ENCODE measurements around the gene CTLA4.

CTLA4 gene

GRCh38 chr2:203841654-203842053 is 25.9 kb upstream of the CTLA4 start:
- no peak for DNase-seq
- TF ChIP-seq GATA1 (IDR thresholded peaks at IDR 0.05; ENCODE audit: low read depth, low read length) = no peak
- no peak for TF ChIP-seq POLR2A (IDR thresholded peaks at IDR 0.05; ENCODE audit: low read length)

DNA sequence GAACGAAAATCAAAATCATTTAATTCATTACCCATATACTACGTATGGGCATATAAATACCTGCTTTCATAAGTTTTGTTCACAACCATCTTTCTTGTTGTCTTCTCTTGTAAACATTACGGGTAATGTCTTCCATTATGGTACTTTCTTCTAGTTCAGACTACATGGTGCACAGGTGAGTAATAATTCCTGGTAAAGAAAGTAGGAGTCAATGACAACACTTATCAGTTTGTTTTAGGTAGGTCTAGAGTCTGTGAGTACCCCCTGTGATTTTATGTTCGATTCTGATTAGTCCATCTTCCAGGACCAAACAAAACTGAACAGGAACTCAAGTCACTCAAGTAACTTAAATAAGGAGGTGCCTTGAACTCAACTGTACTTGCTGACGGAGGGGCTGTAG is 25.2 kb upstream of the CTLA4 start:
- no peak for DNase-seq

DNA sequence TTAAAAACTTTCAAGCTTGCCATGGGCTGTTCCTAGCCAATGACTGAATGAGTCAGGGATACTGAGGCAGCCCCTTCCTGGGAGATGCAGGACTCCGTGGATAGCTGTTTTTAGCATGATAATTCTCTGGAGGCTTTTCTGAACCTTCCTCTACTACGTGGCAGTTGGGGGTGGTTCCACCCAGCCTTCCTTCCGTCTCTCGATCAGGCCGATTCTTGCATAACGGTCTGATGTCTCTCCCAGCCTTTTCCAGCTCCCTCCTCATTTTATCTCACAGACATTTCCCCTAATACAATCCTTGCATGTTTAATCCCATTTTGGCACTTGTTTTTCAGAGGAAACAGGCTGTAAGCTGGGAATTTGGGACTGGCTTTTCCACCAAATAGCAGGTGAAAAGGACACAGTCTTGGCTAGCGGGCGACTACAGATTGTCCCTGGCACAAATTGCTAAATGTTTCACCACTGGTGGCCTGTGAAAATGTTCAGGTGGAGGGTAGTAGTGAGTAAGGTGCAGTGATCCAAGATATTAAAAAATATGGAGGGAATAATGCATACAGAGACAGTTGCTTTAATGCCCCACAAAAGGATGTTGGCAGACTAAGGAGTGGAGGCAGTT is 21.0 kb upstream of the CTLA4 start:
- no peak for DNase-seq
- no peak for TF ChIP-seq GATA1 (IDR thresholded peaks at IDR 0.05; ENCODE audit: low read depth, low read length)
- TF ChIP-seq POLR2A (IDR thresholded peaks at IDR 0.05; ENCODE audit: low read length) = no peak

More for the DNA sequence above, 25.2 kb upstream of the CTLA4 start:
- TF ChIP-seq GATA1 (IDR thresholded peaks at IDR 0.05; ENCODE audit: low read depth, low read length) (no peak), POLR2A (IDR thresholded peaks at IDR 0.05; ENCODE audit: low read length) (no peak)

DNA sequence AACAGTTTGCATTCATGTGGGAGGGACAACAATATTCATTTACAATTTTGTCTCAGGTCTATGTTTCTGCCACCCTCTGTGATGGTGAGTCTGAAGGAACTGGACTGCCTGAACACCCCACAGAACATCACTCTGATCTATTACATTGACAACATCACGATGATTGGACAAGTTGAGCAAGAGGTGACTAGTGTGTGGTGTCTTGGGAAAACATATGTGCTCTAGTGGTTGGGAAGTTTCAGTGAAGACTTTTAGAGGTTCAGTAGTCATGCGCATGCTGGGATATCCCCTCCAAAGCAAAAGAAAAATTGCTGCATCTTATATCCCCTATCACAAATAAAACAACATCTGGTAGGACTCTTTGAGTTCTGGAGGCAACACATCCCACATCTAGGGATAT is 18.6 kb upstream of the CTLA4 start:
- no peak for TF ChIP-seq POLR2A (IDR thresholded peaks at IDR 0.05; ENCODE audit: low read length)
- no peak for TF ChIP-seq GATA1 (IDR thresholded peaks at IDR 0.05; ENCODE audit: low read depth, low read length)
- DNase-seq = no peak

DNA sequence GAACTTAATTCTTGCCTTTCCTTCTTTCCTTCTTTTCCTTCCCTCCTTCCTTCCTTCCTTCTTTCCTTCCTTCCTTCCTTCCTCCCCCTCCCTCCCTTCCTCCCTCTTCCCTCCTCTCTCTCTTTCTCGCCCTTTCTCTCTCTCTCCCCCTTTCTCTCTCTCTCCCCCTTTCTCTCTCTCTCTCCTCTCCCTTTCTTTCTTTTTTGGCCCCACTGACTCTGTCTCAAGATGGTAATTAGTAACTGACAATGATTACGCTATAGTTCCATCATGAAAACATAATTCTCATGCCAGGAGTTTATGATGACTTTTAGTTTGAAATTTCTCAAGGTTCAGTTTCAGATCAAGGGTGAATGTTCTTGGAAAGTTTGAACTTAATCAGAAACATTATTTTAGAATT is 14.8 kb upstream of the CTLA4 start:
- no peak for TF ChIP-seq GATA1 (IDR thresholded peaks at IDR 0.05; ENCODE audit: low read depth, low read length)
- no peak for TF ChIP-seq POLR2A (IDR thresholded peaks at IDR 0.05; ENCODE audit: low read length)
- no peak for DNase-seq

DNA sequence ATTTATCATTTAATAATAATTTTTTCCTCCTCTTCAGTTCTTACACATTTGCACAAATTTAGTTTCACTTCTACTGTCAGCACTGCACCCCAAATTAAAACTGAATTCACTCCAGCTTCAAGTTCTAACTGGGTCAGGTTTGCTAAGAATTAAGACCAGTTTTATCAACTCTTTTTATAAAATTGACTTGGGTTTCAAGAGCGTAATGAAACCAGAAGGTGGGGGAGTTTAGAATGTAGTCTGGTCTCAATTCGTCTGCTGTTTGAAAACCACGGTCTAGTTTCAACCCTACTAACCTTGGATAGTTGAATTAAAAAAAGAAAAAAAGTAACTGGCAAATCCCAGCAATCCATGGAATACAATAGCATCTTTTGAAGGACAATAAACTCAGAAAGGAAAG is 14.3 kb upstream of the CTLA4 start:
- TF ChIP-seq GATA1 (IDR thresholded peaks at IDR 0.05; ENCODE audit: low read depth, low read length) (no peak), POLR2A (IDR thresholded peaks at IDR 0.05; ENCODE audit: low read length) (no peak)
- DNase-seq = no peak

DNA sequence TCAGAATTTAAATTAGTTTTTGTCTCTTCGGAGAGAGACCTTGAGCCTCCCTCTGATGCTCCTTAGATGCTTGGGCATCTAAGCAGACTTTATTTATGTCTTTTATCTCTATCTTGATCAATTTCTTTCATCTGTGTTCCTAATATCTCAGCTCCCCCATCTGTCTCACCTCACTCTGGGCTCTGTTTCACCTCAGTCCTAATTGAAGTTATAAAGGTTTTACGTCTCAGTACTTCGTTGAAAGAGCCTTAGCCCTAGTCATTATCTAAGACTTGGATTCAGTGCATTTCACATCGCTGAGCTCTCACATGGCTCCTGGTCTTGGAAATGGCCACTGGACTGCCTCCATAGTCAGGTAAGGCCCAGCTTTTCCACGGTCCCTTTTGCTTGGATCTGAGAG is 13.8 kb upstream of the CTLA4 start:
- TF ChIP-seq POLR2A (IDR thresholded peaks at IDR 0.05; ENCODE audit: low read length) (no peak), GATA1 (IDR thresholded peaks at IDR 0.05; ENCODE audit: low read depth, low read length) (no peak)
- no peak for DNase-seq

DNA sequence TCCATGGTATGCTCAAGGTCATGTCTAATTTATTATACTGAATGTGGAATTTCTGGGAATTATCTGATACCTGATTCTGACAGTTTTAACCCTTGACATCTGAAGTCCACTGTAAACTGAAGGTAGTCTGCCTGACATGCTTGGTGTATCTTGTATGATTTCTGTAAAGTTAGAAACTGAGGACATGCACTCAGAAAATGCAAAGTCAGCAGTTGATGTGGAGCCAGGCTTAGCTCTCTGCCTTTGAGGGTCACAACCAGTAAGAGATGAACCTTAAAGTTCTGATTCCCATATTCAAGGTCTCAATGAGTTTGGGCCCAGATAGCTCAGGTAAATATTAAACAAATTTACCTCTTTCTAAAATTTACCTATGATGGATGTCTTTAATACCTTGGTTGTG is 12.3 kb upstream of the CTLA4 start:
- TF ChIP-seq GATA1 (IDR thresholded peaks at IDR 0.05; ENCODE audit: low read depth, low read length) = no peak
- TF ChIP-seq POLR2A (IDR thresholded peaks at IDR 0.05; ENCODE audit: low read length) = no peak
- no peak for DNase-seq

DNA sequence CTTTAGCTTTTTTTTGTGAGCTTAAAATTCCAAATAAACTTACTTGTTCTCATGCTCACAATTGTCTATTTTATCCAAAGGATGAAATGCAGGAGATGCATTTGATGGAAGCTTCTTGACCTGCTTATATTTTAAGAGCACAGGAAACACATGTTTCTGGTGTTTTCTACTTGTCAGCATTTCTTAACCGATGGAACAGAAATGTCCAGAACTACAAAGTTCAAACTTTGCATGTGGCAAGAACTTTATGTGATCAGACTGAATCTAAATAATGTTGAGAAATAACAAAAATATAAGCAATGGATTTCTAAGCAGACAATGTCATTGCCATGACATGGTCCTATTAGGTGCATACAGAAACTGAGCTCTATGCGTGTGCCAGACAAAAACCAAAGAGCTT is 9.9 kb upstream of the CTLA4 start:
- DNase-seq = no peak
- no peak for TF ChIP-seq POLR2A (IDR thresholded peaks at IDR 0.05; ENCODE audit: low read length)
- no peak for TF ChIP-seq GATA1 (IDR thresholded peaks at IDR 0.05; ENCODE audit: low read depth, low read length)

DNA sequence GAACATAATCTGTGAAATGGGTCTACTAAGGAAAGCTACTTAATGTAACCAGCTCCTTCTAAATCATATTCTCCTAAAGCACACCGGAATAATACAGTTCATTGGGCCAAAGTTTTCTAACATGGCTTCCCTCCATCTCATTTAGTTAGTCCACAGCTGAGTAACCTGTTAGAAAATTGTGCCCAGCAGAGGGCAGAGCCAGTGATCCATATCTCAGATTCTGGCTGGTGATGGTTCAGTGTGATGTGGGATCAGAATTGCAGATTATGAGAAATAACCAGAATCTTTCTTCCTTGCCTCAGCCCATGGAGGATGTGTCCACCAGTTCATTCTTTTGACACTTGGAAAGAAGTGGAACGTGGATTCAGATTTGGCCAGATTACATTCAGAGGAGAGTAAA is 9.4 kb upstream of the CTLA4 start:
- no peak for DNase-seq

GRCh38 chr2:203859030-203859789 is 8.4 kb upstream of the CTLA4 start:
- no peak for DNase-seq
- TF ChIP-seq POLR2A (IDR thresholded peaks at IDR 0.05; ENCODE audit: low read length) = no peak
- TF ChIP-seq GATA1 (IDR thresholded peaks at IDR 0.05; ENCODE audit: low read depth, low read length) = no peak

More for the DNA sequence above, 9.4 kb upstream of the CTLA4 start:
- TF ChIP-seq GATA1 (IDR thresholded peaks at IDR 0.05; ENCODE audit: low read depth, low read length) (no peak), POLR2A (IDR thresholded peaks at IDR 0.05; ENCODE audit: low read length) (no peak)

DNA sequence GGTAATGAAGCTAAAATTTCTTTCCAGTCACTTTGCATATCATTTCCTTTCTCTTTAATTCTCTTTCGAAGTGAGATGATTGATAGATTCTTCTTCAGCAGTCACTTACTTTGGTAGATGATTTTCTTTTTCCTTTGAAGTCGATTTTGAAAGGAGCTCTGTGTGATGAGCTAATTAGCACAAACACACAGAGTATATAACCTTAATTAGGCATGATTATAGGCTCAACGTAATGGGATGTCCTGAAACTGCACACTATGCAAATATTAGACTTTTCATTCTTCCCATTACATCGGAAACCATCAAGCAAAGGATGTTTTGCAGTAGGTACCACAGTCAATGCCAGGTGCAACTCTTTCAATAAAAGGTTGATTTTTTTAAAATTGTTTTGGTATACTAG is 6.4 kb upstream of the CTLA4 start:
- no peak for DNase-seq
- TF ChIP-seq POLR2A (IDR thresholded peaks at IDR 0.05; ENCODE audit: low read length) = no peak
- no peak for TF ChIP-seq GATA1 (IDR thresholded peaks at IDR 0.05; ENCODE audit: low read depth, low read length)

DNA sequence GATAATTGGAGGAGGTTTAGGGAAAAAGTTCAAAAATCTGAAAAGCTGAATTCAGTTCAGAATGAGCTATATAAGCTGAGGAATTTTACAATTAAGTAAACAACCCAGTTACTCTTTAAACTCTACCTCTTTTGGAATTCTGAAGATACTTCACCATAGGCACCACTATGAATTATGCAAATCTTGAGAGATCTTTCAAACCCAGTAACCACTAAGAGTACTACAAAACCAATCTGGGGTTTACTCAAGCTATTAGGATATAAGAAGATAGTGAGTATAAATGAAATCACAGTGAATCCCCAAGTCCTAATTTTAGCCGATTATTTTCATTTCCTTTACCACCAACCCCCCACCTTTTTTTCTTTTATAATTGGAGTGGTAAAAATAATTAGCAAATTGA is 6.0 kb upstream of the CTLA4 start:
- TF ChIP-seq POLR2A (IDR thresholded peaks at IDR 0.05; ENCODE audit: low read length) (no peak), GATA1 (IDR thresholded peaks at IDR 0.05; ENCODE audit: low read depth, low read length) (no peak)
- DNase-seq = no peak

DNA sequence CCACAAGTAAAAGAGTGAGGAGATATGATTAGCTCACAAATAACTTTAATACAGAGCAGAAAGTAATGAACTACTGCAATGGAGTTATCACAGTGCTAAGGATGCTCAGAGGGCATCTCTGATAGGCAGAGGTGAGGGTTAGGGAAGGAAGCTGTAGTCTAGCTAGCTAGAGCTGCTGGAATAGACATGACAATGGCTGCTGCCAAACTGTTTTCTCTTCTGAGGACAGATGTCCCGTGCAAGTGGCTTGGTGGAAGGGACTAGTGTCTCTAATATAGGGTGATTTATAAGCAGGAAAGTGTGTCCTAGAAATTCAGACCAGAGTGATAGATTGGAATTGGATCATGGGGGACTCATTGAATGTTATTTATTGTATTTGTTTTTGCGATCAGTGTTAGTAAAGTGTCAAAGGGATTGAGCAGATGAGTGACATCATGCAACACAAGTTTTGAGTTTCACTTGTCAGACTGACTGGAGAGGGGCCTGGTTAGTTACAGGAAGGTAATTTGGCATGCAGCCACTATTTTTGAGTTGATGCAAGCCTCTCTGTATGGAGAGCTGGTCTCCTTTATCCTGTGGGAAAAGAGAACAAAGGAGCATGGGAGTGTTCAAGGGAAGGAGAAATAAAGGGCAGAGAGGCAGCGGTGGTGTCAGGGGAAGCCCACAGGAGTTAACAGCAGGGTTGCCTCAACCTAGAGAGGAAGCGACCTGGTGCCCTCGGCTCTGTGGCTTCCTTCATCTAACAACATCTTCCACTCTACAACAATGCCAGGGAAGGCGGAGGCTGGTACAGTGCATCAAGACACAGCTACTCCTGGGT is 1.9 kb downstream of the CTLA4 start:
- no peak for TF ChIP-seq POLR2A (IDR thresholded peaks at IDR 0.05; ENCODE audit: low read length)
- no peak for DNase-seq

Measured in erythroblast (primary cell).